Erythroblast (primary cell): Measurements from ENCODE around the gene ZMIZ1.

Experiments used
- GATA1 ChIP-seq: IDR thresholded peaks from 2 replicates; pipeline ENCODE4 v1.6.1; 2011; ENCODE audit warnings: low read depth, mild to moderate bottlenecking, control low read depth, low read length, moderate library complexity
- POLR2A ChIP-seq: IDR thresholded peaks from 2 replicates; pipeline ENCODE4 v1.6.1; 2011; ENCODE audit warnings: mild to moderate bottlenecking, low read length

GRCh38 chr10:79097021-79097872 lies 28.5 kb downstream of the ZMIZ1 start:
- TF ChIP-seq POLR2A (no peak), GATA1 (no peak)
